Endometrial microvascular endothelial cells (primary cell): ENCODE measurements around the gene JAKMIP3. TPM values are rescaled to one million over a fixed set of nuclear protein-coding genes. Genes with fewer than 3 reads are reported as not detected.
"Not testable (repeated sequence)": the region's sequence is repeated elsewhere in the genome, so short reads cannot be mapped to it uniquely, and the experiment has no call there.

Experiments
- in situ Hi-C: cut with HindIII; loops from 2 replicates; pipeline ENCODE4 v1.10.0; 2017; ENCODE audit warnings: low sequenced_read_pairs, low pct_unique_long_range_greater_than_20kb; ENCODE audit errors: inconsistent ontology term
- total RNA-seq: library from RNA; depleted of rRNA; stranded (reverse); fragments of >200 nt; gene quantifications from one replicate; pipeline ENCODE4 v1.2.3, GENCODE V29; 2015; ENCODE audit errors: inconsistent ontology term

Gene JAKMIP3
- total RNA-seq, 1 donor from 2014 or later = not detected

- in situ Hi-C loops = no loop called here
These were observed 2.9 kb upstream of the JAKMIP3 start for GRCh38 chr10:132062641-132063390.

- in situ Hi-C loops = no loop called here
These were observed 2.3 kb upstream of the JAKMIP3 start for GRCh38 chr10:132063432-132063831.

GRCh38 chr10:132064082-132064755 is 1.5 kb upstream of the JAKMIP3 start:
- in situ Hi-C loops = no loop called here

- in situ Hi-C loops = no loop called here
These were observed 842 bp upstream of the JAKMIP3 start for GRCh38 chr10:132064771-132065437.

GRCh38 chr10:132066186-132066585 is 440 bp downstream of the JAKMIP3 start:
- in situ Hi-C loops = no loop called here

- in situ Hi-C loops = no loop called here
These were observed 1.1 kb downstream of the JAKMIP3 start for GRCh38 chr10:132066812-132067211.

GRCh38 chr10:132068431-132069121 is 2.8 kb downstream of the JAKMIP3 start:
- in situ Hi-C loops = no loop called here

- in situ Hi-C loops = no loop called here
These were observed 3.5 kb downstream of the JAKMIP3 start for GRCh38 chr10:132069122-132069848.

GRCh38 chr10:132069849-132070182 is 4.1 kb downstream of the JAKMIP3 start:
- in situ Hi-C loops = no loop called here

GRCh38 chr10:132070724-132071123 is 5.0 kb downstream of the JAKMIP3 start:
- in situ Hi-C loops = no loop called here

GRCh38 chr10:132071667-132072066 is 5.9 kb downstream of the JAKMIP3 start:
- in situ Hi-C loops = no loop called here

GRCh38 chr10:132075909-132076577 is 10.3 kb downstream of the JAKMIP3 start:
- in situ Hi-C loops = no loop called here

GRCh38 chr10:132076578-132077081 is 10.9 kb downstream of the JAKMIP3 start:
- in situ Hi-C loops = no loop called here

GRCh38 chr10:132077091-132077490 is 11.3 kb downstream of the JAKMIP3 start:
- in situ Hi-C loops = no loop called here

- in situ Hi-C loops = no loop called here
These were observed 13.1 kb downstream of the JAKMIP3 start for GRCh38 chr10:132078746-132079345.

GRCh38 chr10:132084384-132084783 is 18.6 kb downstream of the JAKMIP3 start:
- in situ Hi-C loops = not testable (repeated sequence)

GRCh38 chr10:132093236-132093635 is 27.5 kb downstream of the JAKMIP3 start:
- in situ Hi-C loops = not testable (repeated sequence)
